Measurements from ENCODE around the gene KIRREL2. TPM values are rescaled to one million over a fixed set of nuclear protein-coding genes. Genes with fewer than 3 reads are reported as not detected.

KIRREL2 gene
- total RNA-seq, 1 experiment from 2014 or later, result not detected

GRCh38 chr19:35868172-35868822, 11.6 kb downstream of the KIRREL2 start, which contains the start of gene APLP1:
Gene APLP1, plus strand, starts transcription at chr19:35868574. Its CDS starts 63 bp downstream, at chr19:35868637.
- CTCF ChIA-PET, result interaction anchor here (0.5 kb wide), 1 partner anchor 39 kb away, joined by 3 read pairs; no protein-coding TSS in a partner anchor
- Histone ChIP-seq H3K27ac (ENCODE audit: low read length) (no peak within 1 kb of the TSS), H3K4me2 (ENCODE audit: low read length) (peak within 1 kb of the TSS; percentile 84), H3K9me3 (ENCODE audit: low read length) (no peaks in the 10 kb centered on the region), H3K4me1 (ENCODE audit: insufficient read depth, low read length) (peaks cover 7% of the 10 kb centered on the region; the same call in 1 of the 2 replicates), H4K20me1 (ENCODE audit: low read length) (no peaks in the 10 kb centered on the region), H3K27me3 (ENCODE audit: low read length) (no peaks in the 10 kb centered on the region), H3K79me2 (ENCODE audit: low read length) (no peaks in the 10 kb centered on the region), H3K9ac (ENCODE audit: low read length) (0 out of 2 replicates have a peak within 1 kb of the TSS, but pooled peaks have one; percentile 6), H3K9me2 (replicated peaks; ENCODE audit: low read length) (no peaks in the 10 kb centered on the region), H3F3A (ENCODE audit: low read length, unreplicated experiment) (no peaks in the 10 kb centered on the region), H3K4me3 (ENCODE audit: low read length) (peak within 1 kb of the TSS; percentile 59), H2AFZ (ENCODE audit: low read length) (peak within 1 kb of the TSS; percentile 73), H3K36me3 (ENCODE audit: low read depth, low read length) (no peaks in the 10 kb centered on the region)
- intact Hi-C loops (cut with micrococcal nuclease), result no loop called here
- DNase-seq (peak; percentile 54), ATAC-seq (peak; percentile 80)
- BruUV-seq (replicated peaks), result no TSS peak
- POLR2A ChIA-PET (ENCODE audit: unreplicated experiment), result no interaction called here
- TF ChIP-seq EZH2phosphoT487 (IDR thresholded peaks at IDR 0.05; ENCODE audit: borderline replicate concordance, low read length) (no peak), CTCF (conservative IDR thresholded peaks at IDR 0.05; ENCODE audit: low read depth, low read length) (no peak)

GRCh38 chr19:35868823-35869326, 12.2 kb downstream of the KIRREL2 start:
- TF ChIP-seq EZH2phosphoT487 (IDR thresholded peaks at IDR 0.05; ENCODE audit: borderline replicate concordance, low read length), result no peak
- TF ChIP-seq EZH2 (IDR thresholded peaks at IDR 0.05; ENCODE audit: low read length, unreplicated experiment), result no peak
- no peak for TF ChIP-seq CTCF (conservative IDR thresholded peaks at IDR 0.05; ENCODE audit: low read depth, low read length)
- DNase-seq (no peak), ATAC-seq (peak; percentile 27)
- Histone ChIP-seq H3K9ac (ENCODE audit: low read length) (0 out of 2 replicates have a peak overlapping the region, but pooled peaks have one; percentile 6), H3K9me3 (ENCODE audit: low read length) (no peaks in the 10 kb centered on the region), H3K9me2 (replicated peaks; ENCODE audit: low read length) (no peaks in the 10 kb centered on the region), H2AFZ (ENCODE audit: low read length) (peak overlapping the region; percentile 71), H4K20me1 (ENCODE audit: low read length) (no peaks in the 10 kb centered on the region), H3K4me3 (ENCODE audit: low read length) (peak overlapping the region; percentile 59), H3K4me1 (ENCODE audit: insufficient read depth, low read length) (peaks cover 7% of the 10 kb centered on the region; the same call in 1 of the 2 replicates), H3K36me3 (ENCODE audit: low read depth, low read length) (no peaks in the 10 kb centered on the region), H3K4me2 (ENCODE audit: low read length) (peak overlapping the region; percentile 84), H3K27me3 (ENCODE audit: low read length) (no peaks in the 10 kb centered on the region), H3K79me2 (ENCODE audit: low read length) (no peaks in the 10 kb centered on the region), H3K27ac (ENCODE audit: low read length) (no peak overlapping the region), H3F3A (ENCODE audit: low read length, unreplicated experiment) (no peaks in the 10 kb centered on the region)
- intact Hi-C loops (cut with micrococcal nuclease), result no loop called here
- no TSS peak for BruUV-seq (replicated peaks)
- CTCF ChIA-PET, result no interaction called here
- POLR2A ChIA-PET (ENCODE audit: unreplicated experiment), result no interaction called here

Measured in PC-3 (cell line).